HEK293 (cell line): ENCODE results near the gene GRK5.

Experiments
- PRDM1 ChIP-seq: fragments of 450-650 bp; formaldehyde crosslinking; IDR thresholded peaks from 2 replicates; pipeline ENCODE4; 2016; ENCODE audit warnings: missing biosample characterization, missing genetic modification characterization
- SETDB1 ChIP-seq: IDR thresholded peaks from one replicate; pipeline ENCODE4 v1.6.1; 2017; ENCODE audit warnings: mild to moderate bottlenecking, low read length, moderate library complexity, mixed read lengths; ENCODE audit not compliant: insufficient read length
- SP7 ChIP-seq: fragments of 450-650 bp; formaldehyde crosslinking; IDR thresholded peaks from 2 replicates; pipeline ENCODE4 v1.5.1; 2016; ENCODE audit warnings: missing biosample characterization, missing genetic modification characterization
- TRIM28 ChIP-seq: IDR thresholded peaks from 2 replicates; pipeline ENCODE4 v1.6.1; 2011; ENCODE audit warnings: low read length, control low read depth, borderline replicate concordance
- ZBTB20 ChIP-seq: fragments of 450-650 bp; formaldehyde crosslinking; IDR thresholded peaks from 2 replicates; pipeline ENCODE4 v1.5.1; 2016; ENCODE audit warnings: missing biosample characterization, missing genetic modification characterization
- ZBTB8A ChIP-seq: fragments of 450-650 bp; formaldehyde crosslinking; IDR thresholded peaks from 2 replicates; pipeline ENCODE4 v1.5.1; 2016; ENCODE audit warnings: missing biosample characterization, missing genetic modification characterization
- ZNF112 ChIP-seq: fragments of 450-650 bp; formaldehyde crosslinking; IDR thresholded peaks from 2 replicates; pipeline ENCODE4 v1.5.0; 2017; ENCODE audit warnings: missing biosample characterization, missing genetic modification characterization
- ZNF140 ChIP-seq: fragments of 450-650 bp; formaldehyde crosslinking; IDR thresholded peaks from 2 replicates; pipeline ENCODE4 v1.5.1; 2016; ENCODE audit warnings: missing biosample characterization, missing genetic modification characterization
- ZNF311 ChIP-seq: fragments of 450-650 bp; formaldehyde crosslinking; IDR thresholded peaks from 2 replicates; pipeline ENCODE4 v1.5.1; 2017; ENCODE audit warnings: missing biosample characterization, missing genetic modification characterization, borderline replicate concordance
- ZNF324 ChIP-seq: fragments of 450-650 bp; formaldehyde crosslinking; IDR thresholded peaks from 2 replicates; pipeline ENCODE4 v1.5.1; 2016; ENCODE audit warnings: missing biosample characterization, missing genetic modification characterization
- ZNF423 ChIP-seq: fragments of 450-650 bp; formaldehyde crosslinking; IDR thresholded peaks from 2 replicates; pipeline ENCODE4 v1.5.1; 2016; ENCODE audit warnings: missing biosample characterization, missing genetic modification characterization
- ZNF530 ChIP-seq: fragments of 450-650 bp; formaldehyde crosslinking; IDR thresholded peaks from 2 replicates; pipeline ENCODE4 v1.5.1; 2016; ENCODE audit warnings: low read depth, missing biosample characterization, missing genetic modification characterization
- ZNF600 ChIP-seq: fragments of 450-650 bp; formaldehyde crosslinking; IDR thresholded peaks from 2 replicates; pipeline ENCODE4 v1.5.1; 2016; ENCODE audit warnings: missing biosample characterization, missing genetic modification characterization
- ZNF654 ChIP-seq: fragments of 450-650 bp; formaldehyde crosslinking; IDR thresholded peaks from 2 replicates; pipeline ENCODE4 v1.5.1; 2016; ENCODE audit warnings: low read depth, missing biosample characterization, missing genetic modification characterization
- ZSCAN23 ChIP-seq: fragments of 450-650 bp; formaldehyde crosslinking; IDR thresholded peaks from 2 replicates; pipeline ENCODE4 v1.5.1; 2016; ENCODE audit warnings: missing biosample characterization, missing genetic modification characterization
- ZXDB ChIP-seq: fragments of 450-650 bp; formaldehyde crosslinking; IDR thresholded peaks from 2 replicates; pipeline ENCODE4 v1.5.1; 2016; ENCODE audit warnings: missing biosample characterization, missing genetic modification characterization
- TF ChIP-seq, protein P1 (sequence below): fragments of 450-650 bp; formaldehyde crosslinking; IDR thresholded peaks from 2 replicates; pipeline ENCODE4 v1.5.1; 2016; ENCODE audit warnings: missing biosample characterization, missing genetic modification characterization, low read depth
- TF ChIP-seq, protein P2 (sequence below): fragments of 450-650 bp; formaldehyde crosslinking; IDR thresholded peaks from 2 replicates; pipeline ENCODE4 v1.5.1; 2016; ENCODE audit warnings: missing biosample characterization, missing genetic modification characterization
- TF ChIP-seq, protein P3 (sequence below): fragments of 450-650 bp; formaldehyde crosslinking; conservative IDR thresholded peaks from 2 replicates; pipeline ENCODE4 v1.5.1; 2016; ENCODE audit warnings: low read depth, missing biosample characterization, missing genetic modification characterization
- TF ChIP-seq, protein P4 (sequence below): fragments of 450-650 bp; formaldehyde crosslinking; IDR thresholded peaks from 2 replicates; pipeline ENCODE4 v1.5.1; 2016; ENCODE audit warnings: missing biosample characterization, missing genetic modification characterization
- TF ChIP-seq, protein P5 (sequence below): fragments of 450-650 bp; formaldehyde crosslinking; IDR thresholded peaks from 2 replicates; pipeline ENCODE4 v1.5.1; 2016; ENCODE audit warnings: missing biosample characterization, missing genetic modification characterization, borderline replicate concordance
- TF ChIP-seq, protein P6 (sequence below): fragments of 450-650 bp; formaldehyde crosslinking; IDR thresholded peaks from 2 replicates; pipeline ENCODE4 v1.5.1; 2016; ENCODE audit warnings: missing biosample characterization, missing genetic modification characterization

GRK5 gene

DNA sequence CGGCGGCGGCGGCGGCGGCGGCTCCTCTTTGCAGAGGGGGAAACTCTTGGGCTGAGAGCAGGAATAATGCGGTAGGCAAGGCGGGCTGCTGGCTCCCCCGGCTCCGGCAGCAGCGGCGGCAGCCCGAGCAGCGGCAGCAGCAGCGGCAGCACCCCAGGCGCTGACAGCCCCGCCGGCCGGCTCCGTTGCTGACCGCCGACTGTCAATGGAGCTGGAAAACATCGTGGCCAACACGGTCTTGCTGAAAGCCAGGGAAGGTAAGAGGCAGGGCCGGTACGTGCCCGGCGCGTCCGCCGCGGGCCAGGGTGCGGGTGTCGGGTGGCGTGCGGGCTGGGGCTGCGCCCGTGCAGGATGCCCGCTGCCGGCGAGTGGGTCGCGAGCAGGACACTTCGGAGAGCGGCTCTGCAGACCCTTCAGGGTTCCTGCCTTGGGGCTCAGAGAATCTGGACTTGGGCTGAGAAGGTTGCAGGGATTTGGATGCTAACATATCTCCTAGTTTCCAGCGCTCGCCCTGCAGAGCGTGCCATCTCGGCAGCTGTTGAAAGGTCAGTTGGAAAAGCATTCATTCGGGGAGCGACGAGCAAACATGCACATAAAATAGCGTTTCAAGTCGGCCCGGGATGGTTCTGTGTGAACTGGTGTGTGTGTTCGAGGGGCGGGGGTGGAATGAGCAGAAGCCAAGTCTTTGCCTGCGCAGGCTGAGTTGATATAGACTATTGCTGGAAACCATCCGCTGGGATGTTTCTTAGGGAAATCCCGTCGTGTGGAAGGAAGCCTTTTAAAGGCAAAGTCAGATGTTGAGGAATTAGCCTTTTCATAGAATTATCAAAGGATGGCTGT lies 562 bp downstream of the GRK5 start (continued):
- TF ChIP-seq, protein P1, sequence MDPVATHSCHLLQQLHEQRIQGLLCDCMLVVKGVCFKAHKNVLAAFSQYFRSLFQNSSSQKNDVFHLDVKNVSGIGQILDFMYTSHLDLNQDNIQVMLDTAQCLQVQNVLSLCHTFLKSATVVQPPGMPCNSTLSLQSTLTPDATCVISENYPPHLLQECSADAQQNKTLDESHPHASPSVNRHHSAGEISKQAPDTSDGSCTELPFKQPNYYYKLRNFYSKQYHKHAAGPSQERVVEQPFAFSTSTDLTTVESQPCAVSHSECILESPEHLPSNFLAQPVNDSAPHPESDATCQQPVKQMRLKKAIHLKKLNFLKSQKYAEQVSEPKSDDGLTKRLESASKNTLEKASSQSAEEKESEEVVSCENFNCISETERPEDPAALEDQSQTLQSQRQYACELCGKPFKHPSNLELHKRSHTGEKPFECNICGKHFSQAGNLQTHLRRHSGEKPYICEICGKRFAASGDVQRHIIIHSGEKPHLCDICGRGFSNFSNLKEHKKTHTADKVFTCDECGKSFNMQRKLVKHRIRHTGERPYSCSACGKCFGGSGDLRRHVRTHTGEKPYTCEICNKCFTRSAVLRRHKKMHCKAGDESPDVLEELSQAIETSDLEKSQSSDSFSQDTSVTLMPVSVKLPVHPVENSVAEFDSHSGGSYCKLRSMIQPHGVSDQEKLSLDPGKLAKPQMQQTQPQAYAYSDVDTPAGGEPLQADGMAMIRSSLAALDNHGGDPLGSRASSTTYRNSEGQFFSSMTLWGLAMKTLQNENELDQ: no peak
- TF ChIP-seq ZNF311 (tag by site-specific recombination): no peak
- peak; percentile 87 for TF ChIP-seq ZBTB8A (tag by site-specific recombination)
- no peak for TF ChIP-seq SP7 (tag by site-specific recombination)
- TF ChIP-seq ZNF600: peak; percentile 90
- TF ChIP-seq, protein P2, sequence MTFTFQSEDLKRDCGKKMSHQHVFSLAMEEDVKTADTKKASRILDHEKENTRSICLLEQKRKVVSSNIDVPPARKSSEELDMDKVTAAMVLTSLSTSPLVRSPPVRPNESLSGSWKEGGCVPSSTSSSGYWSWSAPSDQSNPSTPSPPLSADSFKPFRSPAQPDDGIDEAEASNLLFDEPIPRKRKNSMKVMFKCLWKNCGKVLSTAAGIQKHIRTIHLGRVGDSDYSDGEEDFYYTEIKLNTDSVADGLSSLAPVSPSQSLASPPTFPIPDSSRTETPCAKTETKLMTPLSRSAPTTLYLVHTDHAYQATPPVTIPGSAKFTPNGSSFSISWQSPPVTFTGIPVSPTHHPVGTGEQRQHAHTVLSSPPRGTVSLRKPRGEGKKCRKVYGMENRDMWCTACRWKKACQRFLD (tag by site-specific recombination): peak; percentile 69; the same call in 1 of the 2 replicates
- TF ChIP-seq, protein P3, sequence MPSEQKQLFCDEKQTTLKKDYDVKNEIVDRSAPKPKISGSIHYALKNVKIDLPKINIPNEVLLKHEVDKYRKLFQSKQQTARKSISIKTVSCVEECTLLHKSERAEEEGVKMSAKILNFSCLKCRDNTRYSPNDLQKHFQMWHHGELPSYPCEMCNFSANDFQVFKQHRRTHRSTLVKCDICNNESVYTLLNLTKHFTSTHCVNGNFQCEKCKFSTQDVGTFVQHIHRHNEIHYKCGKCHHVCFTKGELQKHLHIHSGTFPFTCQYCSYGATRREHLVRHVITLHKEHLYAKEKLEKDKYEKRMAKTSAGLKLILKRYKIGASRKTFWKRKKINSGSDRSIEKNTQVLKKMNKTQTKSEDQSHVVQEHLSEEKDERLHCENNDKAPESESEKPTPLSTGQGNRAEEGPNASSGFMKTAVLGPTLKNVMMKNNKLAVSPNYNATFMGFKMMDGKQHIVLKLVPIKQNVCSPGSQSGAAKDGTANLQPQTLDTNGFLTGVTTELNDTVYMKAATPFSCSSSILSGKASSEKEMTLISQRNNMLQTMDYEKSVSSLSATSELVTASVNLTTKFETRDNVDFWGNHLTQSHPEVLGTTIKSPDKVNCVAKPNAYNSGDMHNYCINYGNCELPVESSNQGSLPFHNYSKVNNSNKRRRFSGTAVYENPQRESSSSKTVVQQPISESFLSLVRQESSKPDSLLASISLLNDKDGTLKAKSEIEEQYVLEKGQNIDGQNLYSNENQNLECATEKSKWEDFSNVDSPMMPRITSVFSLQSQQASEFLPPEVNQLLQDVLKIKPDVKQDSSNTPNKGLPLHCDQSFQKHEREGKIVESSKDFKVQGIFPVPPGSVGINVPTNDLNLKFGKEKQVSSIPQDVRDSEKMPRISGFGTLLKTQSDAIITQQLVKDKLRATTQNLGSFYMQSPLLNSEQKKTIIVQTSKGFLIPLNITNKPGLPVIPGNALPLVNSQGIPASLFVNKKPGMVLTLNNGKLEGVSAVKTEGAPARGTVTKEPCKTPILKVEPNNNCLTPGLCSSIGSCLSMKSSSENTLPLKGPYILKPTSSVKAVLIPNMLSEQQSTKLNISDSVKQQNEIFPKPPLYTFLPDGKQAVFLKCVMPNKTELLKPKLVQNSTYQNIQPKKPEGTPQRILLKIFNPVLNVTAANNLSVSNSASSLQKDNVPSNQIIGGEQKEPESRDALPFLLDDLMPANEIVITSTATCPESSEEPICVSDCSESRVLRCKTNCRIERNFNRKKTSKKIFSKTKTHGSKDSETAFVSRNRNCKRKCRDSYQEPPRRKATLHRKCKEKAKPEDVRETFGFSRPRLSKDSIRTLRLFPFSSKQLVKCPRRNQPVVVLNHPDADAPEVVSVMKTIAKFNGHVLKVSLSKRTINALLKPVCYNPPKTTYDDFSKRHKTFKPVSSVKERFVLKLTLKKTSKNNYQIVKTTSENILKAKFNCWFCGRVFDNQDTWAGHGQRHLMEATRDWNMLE (tag by site-specific recombination): no peak
- TF ChIP-seq ZNF654 (tag by site-specific recombination): no peak
- TF ChIP-seq TRIM28: no peak
- TF ChIP-seq, protein P4, sequence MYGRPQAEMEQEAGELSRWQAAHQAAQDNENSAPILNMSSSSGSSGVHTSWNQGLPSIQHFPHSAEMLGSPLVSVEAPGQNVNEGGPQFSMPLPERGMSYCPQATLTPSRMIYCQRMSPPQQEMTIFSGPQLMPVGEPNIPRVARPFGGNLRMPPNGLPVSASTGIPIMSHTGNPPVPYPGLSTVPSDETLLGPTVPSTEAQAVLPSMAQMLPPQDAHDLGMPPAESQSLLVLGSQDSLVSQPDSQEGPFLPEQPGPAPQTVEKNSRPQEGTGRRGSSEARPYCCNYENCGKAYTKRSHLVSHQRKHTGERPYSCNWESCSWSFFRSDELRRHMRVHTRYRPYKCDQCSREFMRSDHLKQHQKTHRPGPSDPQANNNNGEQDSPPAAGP (tag by site-specific recombination): peak; percentile 16; the same call in 1 of the 2 replicates
- TF ChIP-seq ZSCAN23 (tag by site-specific recombination): no peak
- TF ChIP-seq ZNF112: no peak
- TF ChIP-seq ZNF324 (tag by site-specific recombination): no peak
- TF ChIP-seq, protein P5, sequence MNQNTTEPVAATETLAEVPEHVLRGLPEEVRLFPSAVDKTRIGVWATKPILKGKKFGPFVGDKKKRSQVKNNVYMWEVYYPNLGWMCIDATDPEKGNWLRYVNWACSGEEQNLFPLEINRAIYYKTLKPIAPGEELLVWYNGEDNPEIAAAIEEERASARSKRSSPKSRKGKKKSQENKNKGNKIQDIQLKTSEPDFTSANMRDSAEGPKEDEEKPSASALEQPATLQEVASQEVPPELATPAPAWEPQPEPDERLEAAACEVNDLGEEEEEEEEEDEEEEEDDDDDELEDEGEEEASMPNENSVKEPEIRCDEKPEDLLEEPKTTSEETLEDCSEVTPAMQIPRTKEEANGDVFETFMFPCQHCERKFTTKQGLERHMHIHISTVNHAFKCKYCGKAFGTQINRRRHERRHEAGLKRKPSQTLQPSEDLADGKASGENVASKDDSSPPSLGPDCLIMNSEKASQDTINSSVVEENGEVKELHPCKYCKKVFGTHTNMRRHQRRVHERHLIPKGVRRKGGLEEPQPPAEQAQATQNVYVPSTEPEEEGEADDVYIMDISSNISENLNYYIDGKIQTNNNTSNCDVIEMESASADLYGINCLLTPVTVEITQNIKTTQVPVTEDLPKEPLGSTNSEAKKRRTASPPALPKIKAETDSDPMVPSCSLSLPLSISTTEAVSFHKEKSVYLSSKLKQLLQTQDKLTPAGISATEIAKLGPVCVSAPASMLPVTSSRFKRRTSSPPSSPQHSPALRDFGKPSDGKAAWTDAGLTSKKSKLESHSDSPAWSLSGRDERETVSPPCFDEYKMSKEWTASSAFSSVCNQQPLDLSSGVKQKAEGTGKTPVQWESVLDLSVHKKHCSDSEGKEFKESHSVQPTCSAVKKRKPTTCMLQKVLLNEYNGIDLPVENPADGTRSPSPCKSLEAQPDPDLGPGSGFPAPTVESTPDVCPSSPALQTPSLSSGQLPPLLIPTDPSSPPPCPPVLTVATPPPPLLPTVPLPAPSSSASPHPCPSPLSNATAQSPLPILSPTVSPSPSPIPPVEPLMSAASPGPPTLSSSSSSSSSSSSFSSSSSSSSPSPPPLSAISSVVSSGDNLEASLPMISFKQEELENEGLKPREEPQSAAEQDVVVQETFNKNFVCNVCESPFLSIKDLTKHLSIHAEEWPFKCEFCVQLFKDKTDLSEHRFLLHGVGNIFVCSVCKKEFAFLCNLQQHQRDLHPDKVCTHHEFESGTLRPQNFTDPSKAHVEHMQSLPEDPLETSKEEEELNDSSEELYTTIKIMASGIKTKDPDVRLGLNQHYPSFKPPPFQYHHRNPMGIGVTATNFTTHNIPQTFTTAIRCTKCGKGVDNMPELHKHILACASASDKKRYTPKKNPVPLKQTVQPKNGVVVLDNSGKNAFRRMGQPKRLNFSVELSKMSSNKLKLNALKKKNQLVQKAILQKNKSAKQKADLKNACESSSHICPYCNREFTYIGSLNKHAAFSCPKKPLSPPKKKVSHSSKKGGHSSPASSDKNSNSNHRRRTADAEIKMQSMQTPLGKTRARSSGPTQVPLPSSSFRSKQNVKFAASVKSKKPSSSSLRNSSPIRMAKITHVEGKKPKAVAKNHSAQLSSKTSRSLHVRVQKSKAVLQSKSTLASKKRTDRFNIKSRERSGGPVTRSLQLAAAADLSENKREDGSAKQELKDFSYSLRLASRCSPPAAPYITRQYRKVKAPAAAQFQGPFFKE (tag by site-specific recombination): no peak
- no peak for TF ChIP-seq ZNF423 (tag by site-specific recombination)
- no peak for TF ChIP-seq ZXDB (tag by site-specific recombination)
- TF ChIP-seq, protein P6, sequence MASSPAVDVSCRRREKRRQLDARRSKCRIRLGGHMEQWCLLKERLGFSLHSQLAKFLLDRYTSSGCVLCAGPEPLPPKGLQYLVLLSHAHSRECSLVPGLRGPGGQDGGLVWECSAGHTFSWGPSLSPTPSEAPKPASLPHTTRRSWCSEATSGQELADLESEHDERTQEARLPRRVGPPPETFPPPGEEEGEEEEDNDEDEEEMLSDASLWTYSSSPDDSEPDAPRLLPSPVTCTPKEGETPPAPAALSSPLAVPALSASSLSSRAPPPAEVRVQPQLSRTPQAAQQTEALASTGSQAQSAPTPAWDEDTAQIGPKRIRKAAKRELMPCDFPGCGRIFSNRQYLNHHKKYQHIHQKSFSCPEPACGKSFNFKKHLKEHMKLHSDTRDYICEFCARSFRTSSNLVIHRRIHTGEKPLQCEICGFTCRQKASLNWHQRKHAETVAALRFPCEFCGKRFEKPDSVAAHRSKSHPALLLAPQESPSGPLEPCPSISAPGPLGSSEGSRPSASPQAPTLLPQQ (tag by site-specific recombination): no peak
- no peak for TF ChIP-seq SETDB1
- TF ChIP-seq ZNF530 (tag by site-specific recombination): no peak
- TF ChIP-seq ZBTB20: peak; percentile 85
- TF ChIP-seq ZNF140 (tag by site-specific recombination): no peak
- no peak for TF ChIP-seq PRDM1
